ENCODE measurements around the gene EIF4E3.

DNA sequence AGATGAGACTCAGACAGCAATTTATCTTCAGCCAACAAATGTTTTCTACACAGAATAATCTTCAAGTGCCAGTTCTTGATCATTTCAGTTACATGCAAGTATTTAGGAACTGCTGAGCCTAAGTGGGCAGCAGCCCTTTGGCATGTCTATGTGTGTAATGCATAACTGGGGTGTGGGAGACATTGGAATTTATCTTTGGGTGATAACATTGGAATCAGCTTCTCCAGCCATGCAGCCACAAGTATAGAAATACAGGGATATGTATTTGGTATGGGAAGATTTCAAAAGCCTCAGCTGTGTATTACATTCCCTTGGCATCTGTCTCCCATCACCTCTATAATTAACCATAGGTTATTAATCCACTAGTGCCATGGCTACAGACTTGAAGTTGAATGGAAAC lies 78.2 kb downstream of the EIF4E3 start:
- TF ChIP-seq, protein P1, sequence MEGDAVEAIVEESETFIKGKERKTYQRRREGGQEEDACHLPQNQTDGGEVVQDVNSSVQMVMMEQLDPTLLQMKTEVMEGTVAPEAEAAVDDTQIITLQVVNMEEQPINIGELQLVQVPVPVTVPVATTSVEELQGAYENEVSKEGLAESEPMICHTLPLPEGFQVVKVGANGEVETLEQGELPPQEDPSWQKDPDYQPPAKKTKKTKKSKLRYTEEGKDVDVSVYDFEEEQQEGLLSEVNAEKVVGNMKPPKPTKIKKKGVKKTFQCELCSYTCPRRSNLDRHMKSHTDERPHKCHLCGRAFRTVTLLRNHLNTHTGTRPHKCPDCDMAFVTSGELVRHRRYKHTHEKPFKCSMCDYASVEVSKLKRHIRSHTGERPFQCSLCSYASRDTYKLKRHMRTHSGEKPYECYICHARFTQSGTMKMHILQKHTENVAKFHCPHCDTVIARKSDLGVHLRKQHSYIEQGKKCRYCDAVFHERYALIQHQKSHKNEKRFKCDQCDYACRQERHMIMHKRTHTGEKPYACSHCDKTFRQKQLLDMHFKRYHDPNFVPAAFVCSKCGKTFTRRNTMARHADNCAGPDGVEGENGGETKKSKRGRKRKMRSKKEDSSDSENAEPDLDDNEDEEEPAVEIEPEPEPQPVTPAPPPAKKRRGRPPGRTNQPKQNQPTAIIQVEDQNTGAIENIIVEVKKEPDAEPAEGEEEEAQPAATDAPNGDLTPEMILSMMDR (IDR thresholded peaks at IDR 0.05), result no peak
- TF ChIP-seq EP300 (IDR thresholded peaks at IDR 0.05; ENCODE audit: borderline replicate concordance in 1 of 2, low read depth in 1 of 2, low read length in 1 of 2), result no peak
- no peak for TF ChIP-seq RAD21 (IDR thresholded peaks at IDR 0.05; ENCODE audit: low read length)
- no peak for TF ChIP-seq MEF2A (IDR thresholded peaks at IDR 0.05; ENCODE audit: borderline replicate concordance, low read depth)
- TF ChIP-seq, protein P2, sequence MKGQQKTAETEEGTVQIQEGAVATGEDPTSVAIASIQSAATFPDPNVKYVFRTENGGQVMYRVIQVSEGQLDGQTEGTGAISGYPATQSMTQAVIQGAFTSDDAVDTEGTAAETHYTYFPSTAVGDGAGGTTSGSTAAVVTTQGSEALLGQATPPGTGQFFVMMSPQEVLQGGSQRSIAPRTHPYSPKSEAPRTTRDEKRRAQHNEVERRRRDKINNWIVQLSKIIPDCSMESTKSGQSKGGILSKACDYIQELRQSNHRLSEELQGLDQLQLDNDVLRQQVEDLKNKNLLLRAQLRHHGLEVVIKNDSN (IDR thresholded peaks at IDR 0.05; ENCODE audit: borderline replicate concordance, low read depth), result no peak
- TF ChIP-seq CHD2 (IDR thresholded peaks at IDR 0.05; ENCODE audit: low read length, partially characterized antibody), result no peak
- TF ChIP-seq RCOR1 (IDR thresholded peaks at IDR 0.05; ENCODE audit: low read length), result no peak
- TF ChIP-seq EZH2phosphoT487 (IDR thresholded peaks at IDR 0.05; ENCODE audit: borderline replicate concordance, low read depth), result no peak
- TF ChIP-seq, protein P3, sequence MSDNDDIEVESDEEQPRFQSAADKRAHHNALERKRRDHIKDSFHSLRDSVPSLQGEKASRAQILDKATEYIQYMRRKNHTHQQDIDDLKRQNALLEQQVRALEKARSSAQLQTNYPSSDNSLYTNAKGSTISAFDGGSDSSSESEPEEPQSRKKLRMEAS (IDR thresholded peaks at IDR 0.05; ENCODE audit: low read depth), result no peak
- no peak for TF ChIP-seq FOSL2 (IDR thresholded peaks at IDR 0.05; ENCODE audit: borderline replicate concordance, low read depth)
- no peak for TF ChIP-seq YY1 (IDR thresholded peaks at IDR 0.05; ENCODE audit: low read depth)
- TF ChIP-seq SIN3A (IDR thresholded peaks at IDR 0.05; ENCODE audit: borderline replicate concordance, low read depth, low read length), result no peak
- TF ChIP-seq, protein P4, sequence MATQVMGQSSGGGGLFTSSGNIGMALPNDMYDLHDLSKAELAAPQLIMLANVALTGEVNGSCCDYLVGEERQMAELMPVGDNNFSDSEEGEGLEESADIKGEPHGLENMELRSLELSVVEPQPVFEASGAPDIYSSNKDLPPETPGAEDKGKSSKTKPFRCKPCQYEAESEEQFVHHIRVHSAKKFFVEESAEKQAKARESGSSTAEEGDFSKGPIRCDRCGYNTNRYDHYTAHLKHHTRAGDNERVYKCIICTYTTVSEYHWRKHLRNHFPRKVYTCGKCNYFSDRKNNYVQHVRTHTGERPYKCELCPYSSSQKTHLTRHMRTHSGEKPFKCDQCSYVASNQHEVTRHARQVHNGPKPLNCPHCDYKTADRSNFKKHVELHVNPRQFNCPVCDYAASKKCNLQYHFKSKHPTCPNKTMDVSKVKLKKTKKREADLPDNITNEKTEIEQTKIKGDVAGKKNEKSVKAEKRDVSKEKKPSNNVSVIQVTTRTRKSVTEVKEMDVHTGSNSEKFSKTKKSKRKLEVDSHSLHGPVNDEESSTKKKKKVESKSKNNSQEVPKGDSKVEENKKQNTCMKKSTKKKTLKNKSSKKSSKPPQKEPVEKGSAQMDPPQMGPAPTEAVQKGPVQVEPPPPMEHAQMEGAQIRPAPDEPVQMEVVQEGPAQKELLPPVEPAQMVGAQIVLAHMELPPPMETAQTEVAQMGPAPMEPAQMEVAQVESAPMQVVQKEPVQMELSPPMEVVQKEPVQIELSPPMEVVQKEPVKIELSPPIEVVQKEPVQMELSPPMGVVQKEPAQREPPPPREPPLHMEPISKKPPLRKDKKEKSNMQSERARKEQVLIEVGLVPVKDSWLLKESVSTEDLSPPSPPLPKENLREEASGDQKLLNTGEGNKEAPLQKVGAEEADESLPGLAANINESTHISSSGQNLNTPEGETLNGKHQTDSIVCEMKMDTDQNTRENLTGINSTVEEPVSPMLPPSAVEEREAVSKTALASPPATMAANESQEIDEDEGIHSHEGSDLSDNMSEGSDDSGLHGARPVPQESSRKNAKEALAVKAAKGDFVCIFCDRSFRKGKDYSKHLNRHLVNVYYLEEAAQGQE (IDR thresholded peaks at IDR 0.05; ENCODE audit: low read depth, low read length), result no peak
- TF ChIP-seq SMC3 (IDR thresholded peaks at IDR 0.05; ENCODE audit: low read depth, low read length), result no peak

All from SK-N-SH (cell line).